SH-SY5Y (cell line): ENCODE measurements around the gene TRIM65.

Source experiments
- GATA2 ChIP-seq: IDR thresholded peaks from 2 replicates; pipeline ENCODE4 v1.6.1; 2011; ENCODE audit warnings: mild to moderate bottlenecking, low read depth, low read length
- GATA3 ChIP-seq: IDR thresholded peaks from 2 replicates; pipeline ENCODE4 v1.6.1; 2011; ENCODE audit warnings: low read depth, mild to moderate bottlenecking, low read length, moderate library complexity

DNA sequence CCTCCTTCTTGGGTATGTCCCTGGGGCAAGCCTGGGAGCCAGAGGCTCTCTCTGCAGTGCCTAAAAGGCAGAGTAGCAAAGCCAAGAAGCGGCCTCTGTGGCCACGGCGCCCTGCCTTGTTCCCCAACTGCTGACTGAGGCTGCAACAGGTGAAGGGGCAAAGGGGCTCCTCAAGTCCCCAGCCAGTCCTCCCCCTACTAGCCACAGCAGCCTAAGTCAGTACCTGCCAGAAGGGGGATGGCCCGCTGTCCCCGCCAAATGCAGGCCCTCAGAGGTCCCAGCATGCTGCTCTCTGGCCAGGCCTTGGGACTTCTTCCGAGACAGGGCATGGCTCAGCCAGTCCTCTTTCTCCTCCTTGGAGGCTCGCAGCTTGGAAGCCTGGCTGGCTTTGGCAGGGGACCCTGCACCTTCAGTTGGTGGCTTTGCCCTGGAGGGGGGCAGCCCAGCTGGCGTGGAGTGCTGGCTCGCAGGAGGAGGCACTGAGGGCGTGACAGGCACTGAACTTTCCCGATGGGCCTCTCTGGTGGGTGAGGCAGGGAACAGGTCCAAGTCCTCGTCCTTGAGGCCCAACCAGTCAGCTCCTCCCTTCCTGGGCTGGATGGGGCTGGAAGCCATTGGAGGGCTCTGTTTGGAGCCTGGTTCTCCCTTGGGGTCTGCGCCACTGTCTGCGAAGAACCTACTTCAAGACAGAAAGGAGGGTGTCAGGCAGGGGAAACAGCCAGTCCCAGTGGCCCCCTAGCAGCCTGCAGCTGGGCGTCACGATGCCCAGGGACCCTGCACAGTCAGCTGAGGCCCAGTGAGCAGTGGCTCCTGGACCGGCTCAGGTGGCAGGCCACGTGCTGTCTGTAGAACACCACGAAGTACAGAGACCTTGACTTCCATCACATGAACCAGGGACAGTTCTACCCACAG, 26.5 kb upstream of the TRIM65 start:
- no peak for TF ChIP-seq GATA2
- TF ChIP-seq GATA3: no peak
